SW 1271 (cell line): Measurements from ENCODE around the gene SAP30BP.

ENCODE experiments used
- DNase-seq, 2 experiments: peaks; one replicate each; lab custom pipeline; 2025; lab: John Stamatoyannopoulos, UW

SAP30BP gene

GRCh38 chr17:75688209-75688825 lies 21.2 kb downstream of the SAP30BP start:
- DNase-seq, result no peak

GRCh38 chr17:75689441-75689873 lies 22.3 kb downstream of the SAP30BP start:
- no peak for DNase-seq

- no peak for DNase-seq
Observed at GRCh38 chr17:75691371-75691791, 24.2 kb downstream of the SAP30BP start.

DNA sequence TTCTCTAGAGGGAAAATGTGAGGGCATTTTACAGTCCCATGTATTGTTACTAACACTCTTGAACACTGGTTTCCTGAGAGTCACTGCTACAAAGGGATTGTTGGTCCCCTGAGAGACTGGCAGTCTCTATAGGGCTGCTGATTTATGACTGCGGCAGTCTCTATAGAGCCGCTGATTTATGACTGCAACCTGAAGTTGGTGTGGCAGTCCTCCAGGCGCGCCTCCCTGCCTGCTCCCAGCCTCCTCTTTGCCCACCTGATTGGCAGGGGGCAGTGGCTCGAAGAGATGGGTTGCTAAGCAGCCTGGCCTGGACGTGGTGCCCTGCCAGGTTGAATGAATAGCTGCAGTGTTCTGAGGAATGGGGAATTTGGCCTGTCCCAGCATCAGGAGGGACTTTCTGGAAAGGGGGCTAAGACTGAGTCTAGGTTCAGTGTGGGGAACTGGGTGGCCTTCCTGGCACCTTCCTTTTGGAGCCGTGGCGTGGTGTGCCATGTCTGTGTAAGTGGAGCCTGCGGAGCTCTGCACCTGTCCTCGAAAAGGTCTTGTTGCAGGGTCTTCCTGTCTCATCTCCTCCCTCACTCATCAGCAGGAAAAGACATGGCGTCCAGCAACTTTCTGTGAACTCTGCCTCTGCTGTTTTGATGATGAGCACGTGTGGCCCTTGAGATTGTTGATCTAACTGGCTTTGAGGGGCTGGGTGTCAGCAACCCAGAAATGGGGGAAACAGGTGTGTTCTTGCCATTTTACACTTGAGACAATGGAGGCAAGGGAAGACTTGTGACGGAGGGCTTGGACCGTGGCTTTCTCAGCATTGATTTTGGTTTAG lies 24.9 kb downstream of the SAP30BP start:
- DNase-seq, result no peak

- DNase-seq, result no peak
Observed at GRCh38 chr17:75692976-75693375, 25.8 kb downstream of the SAP30BP start.

DNA sequence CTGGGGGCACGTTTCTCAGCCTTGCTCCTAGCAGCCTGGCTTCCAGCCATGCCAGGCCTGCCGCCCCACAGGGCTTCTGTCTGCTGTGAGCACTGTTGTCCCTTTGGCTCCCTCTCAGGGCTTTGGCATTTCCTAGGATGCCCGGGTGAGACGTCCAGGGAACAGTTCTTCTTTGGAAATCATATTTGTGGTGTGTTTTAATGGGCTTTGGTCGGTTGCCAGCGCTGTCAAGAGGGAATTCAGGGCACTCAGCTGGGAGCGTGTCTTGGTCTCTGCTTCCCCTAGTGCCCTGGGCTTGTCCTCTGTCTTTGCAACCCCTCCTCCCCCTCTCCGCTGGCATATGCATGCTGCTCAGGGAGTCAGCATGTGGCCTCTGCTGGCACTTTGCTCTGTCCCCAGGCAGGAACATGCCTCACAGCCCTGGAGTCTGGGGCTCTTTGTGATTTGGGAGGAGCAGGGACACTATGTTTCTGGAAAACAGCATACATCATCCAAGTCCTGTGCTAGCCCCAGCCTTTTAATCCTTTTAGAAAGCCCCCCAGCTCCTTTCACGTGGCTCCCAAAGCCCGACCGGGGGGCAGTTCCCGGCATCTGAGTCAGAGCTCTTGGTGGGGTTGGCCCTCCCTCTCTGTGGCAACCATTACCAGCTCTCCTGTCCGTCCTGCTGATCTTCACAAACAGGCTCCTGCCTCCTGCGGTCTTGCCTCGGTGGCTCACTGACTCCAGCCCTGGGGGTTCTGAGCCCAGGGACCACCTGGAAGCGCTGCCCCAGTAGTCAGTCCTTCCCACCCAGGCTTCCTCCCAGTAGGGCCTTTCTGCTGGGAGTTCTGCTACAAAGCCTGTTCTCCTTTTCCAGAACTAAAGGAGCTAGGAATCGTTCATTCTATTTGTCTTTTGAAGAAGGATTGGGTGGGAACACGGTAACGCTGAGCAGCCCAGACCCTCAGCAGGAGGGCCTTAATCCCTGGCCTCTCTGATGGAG lies 26.7 kb downstream of the SAP30BP start:
- DNase-seq, result peak; percentile 78 to 96

DNA sequence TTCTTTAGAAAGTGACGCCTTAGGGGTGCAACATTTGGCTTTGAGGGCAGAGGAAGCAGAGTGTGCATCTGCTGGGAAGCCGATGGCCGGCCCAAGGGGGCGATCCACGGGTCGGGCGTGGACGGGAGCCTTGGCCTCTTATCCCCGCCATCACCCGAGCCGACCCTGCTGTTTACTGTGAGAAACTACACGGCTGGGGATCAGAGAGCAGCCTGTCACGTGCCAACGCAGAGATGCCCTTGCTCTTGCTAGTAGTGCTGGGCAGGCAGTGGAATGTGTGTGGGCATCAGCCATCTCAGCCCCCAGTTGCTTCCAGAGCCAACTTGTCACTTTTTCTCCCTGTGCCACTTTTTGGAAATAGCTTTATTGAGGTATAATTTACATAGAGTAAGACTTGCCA lies 27.4 kb downstream of the SAP30BP start:
- no peak for DNase-seq

- DNase-seq, result peak in 1 of 2 experiments; percentile 41
Observed at GRCh38 chr17:75695141-75695829, 28.1 kb downstream of the SAP30BP start.

GRCh38 chr17:75695830-75696271 lies 28.7 kb downstream of the SAP30BP start:
- no peak for DNase-seq

DNA sequence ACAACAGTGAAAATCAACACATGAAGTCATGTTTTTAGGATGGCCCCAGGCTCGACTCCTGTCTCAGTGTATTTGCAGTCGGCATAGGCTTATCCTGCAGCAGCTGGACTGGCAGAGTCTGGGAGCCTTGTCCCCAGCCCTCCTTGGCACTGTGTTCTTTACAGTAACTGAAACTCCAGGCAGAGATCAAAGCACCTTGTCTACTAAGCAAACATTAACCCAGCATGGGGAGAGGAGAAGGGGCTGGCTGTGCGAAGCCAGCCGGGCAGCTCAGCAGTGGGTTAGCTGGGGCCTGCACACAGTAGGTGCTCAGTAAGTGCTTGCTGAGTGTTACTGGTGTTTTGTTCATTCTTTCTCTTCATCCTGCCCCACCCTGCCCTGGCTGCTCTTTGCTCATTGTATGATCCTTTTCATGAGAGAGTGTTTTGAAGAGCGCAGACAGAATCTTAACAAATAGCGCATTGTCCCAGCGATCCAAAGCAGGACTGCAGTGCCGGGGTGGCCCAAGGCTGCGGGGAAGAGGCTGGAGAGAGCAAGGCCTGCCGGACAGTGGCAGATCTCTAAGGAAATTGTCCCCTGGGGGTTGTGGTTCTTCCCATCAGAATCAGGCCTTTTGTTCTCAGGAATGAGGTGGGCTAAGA lies 30.6 kb downstream of the SAP30BP start:
- DNase-seq, result no peak

DNA sequence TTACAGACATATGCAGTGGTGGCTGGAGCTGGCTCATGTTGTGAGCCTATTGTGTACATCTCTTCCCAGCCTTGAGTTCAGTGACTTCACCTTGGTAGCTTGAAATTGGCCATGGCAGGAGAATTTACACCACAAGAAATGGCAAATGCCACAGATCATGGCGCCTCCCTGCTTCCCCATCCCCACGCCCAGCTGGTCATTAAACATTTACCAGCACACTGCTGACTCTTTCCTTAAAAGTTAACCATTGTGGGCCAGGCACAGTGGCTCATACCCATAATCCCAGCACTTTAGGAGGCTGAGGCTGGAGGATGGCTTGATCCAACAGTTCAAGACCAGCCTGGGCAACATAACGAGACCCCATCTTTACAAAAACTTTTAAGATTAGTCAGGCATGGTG lies 31.5 kb downstream of the SAP30BP start:
- DNase-seq, result no peak

DNA sequence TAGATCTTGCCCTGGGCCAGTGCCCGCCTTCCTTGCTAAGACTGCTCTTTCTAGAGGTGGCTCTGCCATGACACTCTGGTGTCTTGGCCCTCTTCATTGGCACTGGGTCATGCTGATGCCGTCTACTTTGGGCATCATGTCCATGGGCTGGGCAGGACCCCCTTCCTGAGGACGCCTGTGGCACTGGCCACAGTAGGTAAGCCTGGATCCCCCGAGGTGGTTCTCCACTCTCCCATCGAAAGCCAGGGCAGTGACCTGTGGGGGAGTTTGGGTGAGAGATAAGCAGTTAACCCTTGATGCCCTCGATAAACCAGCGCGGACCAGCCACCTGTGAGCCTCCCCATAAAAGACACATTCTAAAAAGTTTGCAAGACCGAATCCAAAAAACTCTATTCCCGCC lies 34.1 kb downstream of the SAP30BP start:
- no peak for DNase-seq

GRCh38 chr17:75703191-75703590 lies 36.1 kb downstream of the SAP30BP start:
- DNase-seq, result no peak

- DNase-seq, result no peak
Observed at GRCh38 chr17:75703591-75703990, 36.5 kb downstream of the SAP30BP start.

GRCh38 chr17:75704963-75705875 lies 38.1 kb downstream of the SAP30BP start:
- no peak for DNase-seq

- no peak for DNase-seq
Observed at GRCh38 chr17:75706042-75706728, 39.0 kb downstream of the SAP30BP start.

DNA sequence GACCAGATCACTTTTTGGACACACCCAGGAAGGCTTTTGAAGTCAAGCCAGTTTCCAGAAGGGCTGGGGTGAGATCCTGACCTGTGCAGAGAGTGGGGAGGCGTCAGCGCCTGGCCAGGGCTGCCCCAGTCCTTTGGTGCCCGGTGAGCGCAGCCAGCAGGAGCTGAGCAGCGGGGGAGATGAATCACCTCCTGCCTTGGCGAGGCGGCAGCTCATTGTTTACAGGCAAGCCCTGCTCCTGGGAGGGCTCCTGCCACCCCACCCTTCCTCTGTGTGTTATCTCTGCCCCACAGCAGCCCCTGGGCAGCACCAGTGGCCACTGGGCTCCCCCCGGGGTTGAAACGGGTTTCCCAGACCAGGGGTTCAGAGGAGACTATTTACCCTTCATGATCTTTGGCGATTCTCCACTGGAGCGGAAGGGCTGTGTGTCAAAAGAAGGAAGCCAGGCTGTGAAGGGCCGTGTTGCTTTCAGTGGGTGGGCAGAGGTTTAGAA lies 40.0 kb downstream of the SAP30BP start:
- DNase-seq, result peak; percentile 67 to 89

DNA sequence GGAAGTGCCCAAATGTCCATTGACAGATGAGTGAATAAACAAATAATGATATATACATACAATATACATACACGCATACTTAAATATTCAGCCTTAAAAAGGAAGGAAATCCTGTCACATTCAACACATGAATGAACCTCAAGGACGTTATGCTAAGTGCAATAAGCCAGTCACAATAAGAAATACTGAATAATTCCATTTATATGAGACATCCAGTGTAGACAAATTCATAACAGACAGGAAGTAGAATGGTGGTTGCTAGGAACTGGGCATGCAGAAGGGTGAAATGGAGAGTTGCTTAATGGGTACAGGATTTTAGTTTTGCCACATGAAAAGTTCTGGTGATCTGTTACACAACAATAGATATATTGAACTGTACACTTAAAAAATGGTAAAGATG lies 45.3 kb downstream of the SAP30BP start:
- peak in 1 of 2 experiments; percentile 32 for DNase-seq

DNA sequence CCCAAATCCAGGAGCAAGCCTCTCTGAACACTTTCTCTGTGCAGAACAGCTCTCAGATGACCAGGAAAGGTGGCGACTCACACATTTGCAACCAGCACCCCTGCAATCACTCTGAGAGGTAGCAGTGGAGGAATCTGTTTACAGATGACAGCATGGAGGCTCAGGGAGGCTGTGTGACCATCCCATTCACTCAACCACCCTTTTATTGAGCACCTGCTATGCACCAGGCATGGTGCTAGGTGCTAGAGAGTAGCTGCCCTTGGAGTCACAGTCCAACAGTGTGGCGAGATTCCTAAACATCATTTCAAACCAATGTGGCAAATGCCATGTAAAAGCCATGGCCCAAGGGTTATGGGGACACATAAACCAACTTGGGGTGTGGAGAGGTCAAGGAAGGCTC lies 52.6 kb downstream of the SAP30BP start:
- DNase-seq, result no peak
